ENCODE data around the gene CCM2L.

The CCM2L gene

DNA sequence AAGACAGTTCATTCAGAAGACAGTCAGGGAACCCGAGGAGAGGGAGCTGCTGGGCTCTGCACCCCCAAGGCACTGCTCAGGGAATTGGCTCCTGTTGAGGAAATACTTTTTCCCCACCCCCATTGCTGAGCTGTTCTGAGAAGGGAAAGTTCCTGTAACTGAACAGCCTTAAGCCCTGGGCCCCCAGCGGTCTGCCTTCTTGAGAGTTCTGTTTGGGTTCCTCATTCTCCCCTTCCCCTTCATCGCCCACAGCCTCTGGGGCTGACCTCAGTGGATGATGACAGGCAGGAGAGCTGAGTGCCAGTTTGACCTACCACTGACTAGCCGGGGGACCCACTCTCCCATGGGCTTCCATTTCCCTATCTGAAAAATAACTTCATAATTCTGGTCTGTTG lies 52.5 kb downstream of the CCM2L start:
- no peak for DNase-seq

DNA sequence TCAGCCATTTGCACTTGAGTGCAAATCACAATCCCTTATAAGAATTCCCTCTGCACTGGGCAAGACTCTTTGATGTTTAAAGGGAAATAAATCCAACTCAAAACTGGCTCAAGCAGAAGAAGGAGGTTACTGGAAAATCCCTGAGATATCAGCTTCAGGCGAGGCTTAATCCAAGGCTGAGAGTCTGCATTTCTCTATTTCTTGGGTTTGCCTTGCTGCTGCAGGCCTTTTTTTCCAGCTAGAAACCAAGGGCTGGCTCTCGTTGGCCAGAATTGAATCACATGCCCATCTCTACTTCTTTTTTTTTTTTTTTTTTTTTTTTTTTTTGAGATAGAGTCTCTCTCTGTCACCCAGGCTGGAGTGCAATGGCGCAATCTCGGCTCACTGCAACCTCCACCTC lies 53.5 kb downstream of the CCM2L start:
- no peak for DNase-seq

- DNase-seq: no peak
Observed at GRCh38 chr20:32064667-32065066, 54.4 kb downstream of the CCM2L start.

- no peak for DNase-seq
Observed at GRCh38 chr20:32067234-32067821, 57.1 kb downstream of the CCM2L start.

DNA sequence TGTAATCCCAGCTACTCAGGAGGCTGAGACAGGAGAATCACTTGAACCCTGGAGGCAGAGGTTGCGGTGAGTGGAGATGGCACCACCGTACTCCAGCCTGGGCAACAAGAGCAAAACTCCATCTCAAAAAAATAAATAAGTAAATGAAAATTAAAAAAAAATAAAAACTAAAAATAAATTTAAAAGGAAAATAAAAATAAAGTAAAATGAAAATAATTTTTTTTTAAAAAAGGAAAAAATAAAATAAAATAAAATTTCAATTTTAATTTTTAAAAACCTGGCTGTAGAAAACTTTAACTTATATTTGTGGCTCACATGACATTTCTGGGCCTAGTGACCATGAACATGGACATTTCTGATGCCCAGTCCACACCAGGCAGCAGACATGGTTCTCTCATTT lies 57.9 kb downstream of the CCM2L start:
- no peak for DNase-seq

- no peak for DNase-seq
Observed at GRCh38 chr20:32069711-32070110, 59.5 kb downstream of the CCM2L start.

GRCh38 chr20:32070282-32070681 lies 60.0 kb downstream of the CCM2L start:
- DNase-seq: no peak

DNA sequence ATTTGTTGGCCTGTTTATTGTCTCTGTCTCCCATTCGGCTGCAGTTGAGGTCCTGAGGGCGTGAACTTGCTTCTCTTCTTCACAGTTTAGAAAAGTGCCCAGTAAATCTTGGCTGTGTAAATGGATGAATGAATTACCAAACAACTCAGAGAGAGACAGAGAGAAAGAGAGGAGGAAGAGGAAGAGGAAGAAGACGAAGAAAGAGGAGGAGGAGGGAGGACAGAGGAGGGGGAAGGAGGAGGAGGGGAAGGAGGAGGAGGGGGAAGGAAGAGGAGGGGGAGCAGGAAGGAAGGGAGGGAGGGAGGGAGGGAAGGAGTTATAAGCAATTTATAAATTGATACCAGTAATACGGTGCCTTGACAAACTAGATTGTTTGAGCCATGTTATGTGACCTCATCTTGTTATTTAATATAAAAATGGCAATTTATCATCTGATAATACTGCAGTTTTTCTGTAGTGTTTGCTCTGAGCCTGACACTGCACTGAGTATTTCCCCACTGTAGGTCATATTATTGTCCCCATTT lies 60.5 kb downstream of the CCM2L start:
- DNase-seq: no peak

DNA sequence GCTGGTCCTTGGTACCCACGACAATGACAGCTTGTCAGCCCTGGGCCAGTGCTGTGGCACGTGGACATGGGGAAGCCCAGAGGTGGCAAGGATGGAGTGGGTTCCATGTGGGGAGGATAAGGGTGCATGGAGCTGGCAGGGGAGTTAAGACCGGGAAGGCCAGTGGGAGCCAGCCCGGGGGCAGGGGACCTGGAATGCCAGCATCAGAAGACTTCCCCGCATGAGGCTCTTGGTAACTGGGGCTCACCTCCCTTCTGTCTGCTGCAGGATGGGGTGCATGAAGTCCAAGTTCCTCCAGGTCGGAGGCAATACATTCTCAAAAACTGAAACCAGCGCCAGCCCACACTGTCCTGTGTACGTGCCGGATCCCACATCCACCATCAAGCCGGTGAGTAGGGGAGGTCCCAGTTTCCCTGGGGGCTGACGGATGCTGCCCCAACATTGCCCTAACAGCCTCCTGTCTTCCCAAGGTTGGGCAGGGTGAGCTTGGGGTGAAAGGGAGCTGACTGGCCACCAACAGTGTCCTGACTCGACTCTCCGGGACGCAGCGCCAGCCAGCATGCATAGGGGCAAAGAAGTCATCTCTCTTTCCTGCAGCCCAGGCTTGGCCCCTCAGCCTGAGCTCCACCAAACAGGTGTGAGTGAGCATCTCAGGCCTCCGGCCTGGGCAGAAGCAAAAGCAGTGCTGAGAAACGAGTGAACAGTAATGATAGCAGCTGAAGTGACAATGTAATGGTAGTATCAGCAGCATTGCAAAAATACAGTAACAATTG lies 61.3 kb downstream of the CCM2L start:
- no peak for DNase-seq

DNA sequence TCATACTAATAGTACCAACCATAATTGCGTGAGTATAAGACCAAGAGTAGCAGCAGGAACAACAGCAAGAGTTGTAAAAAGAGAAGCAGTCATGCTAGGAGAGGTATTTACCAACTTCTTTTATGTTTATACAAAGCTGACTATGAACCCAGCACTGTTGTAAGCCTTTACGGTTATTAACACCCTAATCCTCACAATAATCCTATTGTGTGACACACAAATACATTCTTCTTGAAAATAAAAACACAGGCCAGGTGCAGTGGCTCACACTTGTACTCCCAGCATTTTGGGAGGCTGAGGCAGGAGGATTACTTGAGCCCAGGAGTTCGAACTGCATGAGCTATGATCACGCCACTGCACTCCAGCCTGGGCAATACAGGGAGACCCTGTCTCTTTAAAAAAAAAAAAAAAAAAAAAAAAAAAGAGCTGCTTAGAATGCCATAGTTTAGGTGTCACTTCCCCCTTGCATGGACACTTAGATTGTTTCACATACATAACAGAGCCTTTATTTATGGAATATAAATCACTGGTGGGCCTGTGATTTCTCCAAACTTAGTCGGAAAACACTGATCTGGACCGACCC lies 62.0 kb downstream of the CCM2L start:
- DNase-seq: no peak

- no peak for DNase-seq
Observed at GRCh38 chr20:32075534-32075933, 65.3 kb downstream of the CCM2L start.

DNA sequence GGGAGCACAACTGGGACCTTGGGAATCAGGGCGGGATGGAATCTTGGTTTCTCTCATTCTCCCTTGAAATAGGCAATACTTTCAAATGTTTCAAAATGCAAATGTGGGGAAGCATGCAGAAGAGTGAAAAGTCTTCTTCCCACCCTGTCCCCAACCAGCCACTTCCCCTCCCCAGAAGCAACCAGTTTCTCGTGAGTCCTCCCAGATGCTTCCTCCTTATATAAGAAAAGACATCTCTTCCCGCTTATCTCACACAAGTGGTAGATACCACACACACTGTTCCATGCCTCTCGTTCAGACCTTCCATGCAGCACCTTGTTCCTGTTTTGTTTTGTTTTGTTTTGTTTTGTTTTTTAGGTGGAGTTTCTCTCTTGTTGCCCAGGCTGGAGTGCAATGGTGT lies 67.0 kb downstream of the CCM2L start:
- DNase-seq: no peak

DNA sequence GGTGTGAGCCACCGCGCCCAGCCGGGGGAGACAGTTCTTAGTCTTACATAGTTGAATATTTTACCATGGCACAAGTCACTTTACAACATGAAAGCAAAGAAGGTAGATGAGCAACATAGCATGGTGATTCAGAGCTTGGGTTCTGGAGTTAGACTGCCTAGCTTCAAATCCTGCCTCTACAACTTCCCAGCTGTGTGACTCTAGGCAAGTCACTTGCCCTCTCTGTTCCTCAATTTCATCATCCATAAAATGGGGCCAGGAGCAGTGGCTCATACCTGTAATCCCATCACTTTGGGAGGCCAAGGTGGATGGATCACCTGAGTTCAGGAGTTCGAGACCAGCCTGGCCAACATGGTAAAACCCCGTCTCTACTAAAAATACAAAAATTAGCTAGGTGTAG lies 68.1 kb downstream of the CCM2L start:
- DNase-seq: no peak

DNA sequence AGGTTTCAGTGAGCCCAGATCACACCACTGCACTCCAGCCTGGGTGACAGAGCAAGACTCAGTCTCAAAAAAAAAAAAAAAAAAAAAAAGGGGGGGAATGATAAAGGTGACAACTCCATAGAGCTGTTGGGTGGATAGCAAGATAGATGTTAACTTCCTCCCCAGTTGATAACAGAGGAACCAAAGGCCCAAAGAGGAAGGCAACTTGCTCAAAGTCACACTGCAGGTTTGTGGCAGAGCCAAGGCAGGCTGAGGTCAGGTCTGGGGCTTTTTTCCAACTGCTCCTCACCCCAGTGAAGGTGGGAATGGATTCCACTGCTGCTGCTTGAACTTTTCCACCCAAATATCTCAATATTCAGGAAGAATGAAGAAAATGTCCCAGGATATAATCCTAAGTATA lies 68.6 kb downstream of the CCM2L start:
- DNase-seq: no peak

DNA sequence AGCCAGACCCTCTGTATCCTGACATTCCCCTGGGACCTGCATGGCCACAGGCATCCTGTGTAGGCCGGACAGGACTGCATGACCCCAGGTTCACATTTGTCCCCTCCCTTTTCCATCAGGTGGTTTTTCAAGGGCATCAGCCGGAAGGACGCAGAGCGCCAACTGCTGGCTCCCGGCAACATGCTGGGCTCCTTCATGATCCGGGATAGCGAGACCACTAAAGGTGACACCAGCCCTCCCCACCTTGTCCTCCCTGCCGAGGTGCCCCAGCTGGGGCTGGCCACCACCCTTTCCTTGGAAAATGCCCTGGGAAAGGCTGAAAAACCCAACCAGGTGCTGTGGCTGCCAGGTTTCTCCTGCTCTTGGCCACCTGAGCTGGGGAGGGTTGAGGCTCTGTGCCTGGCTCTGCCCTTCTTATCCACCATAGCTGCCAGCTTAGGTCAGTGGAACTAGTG lies 69.4 kb downstream of the CCM2L start:
- no peak for DNase-seq

DNA sequence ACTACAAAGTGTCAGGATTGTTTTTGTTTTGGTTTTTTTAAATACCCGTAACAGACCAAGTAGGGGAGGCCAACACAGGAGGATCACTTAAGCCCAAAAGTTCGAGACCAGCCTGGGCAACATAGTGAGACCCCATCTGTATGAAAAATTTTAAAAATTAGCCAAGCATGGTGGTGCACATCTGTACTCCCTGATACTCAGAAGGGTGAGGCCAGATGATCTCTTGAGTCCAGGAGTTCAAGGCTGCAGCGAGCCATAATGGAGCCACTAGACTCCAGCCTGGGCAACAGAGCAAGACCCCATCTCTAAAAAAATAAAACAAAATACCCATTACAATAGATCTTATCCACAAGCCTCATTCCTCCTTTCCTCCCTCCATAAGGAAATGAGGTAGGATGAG lies 70.5 kb downstream of the CCM2L start:
- DNase-seq: no peak

All from islet precursor cell (in vitro differentiated cells).